ENCODE data around the gene ARHGEF3. TPM values are rescaled to one million over a fixed set of nuclear protein-coding genes. Genes with fewer than 3 reads are reported as not detected.

ARHGEF3 gene
- polyA plus RNA-seq, 1 donor from 2014 or later, result 4.1 TPM

DNA sequence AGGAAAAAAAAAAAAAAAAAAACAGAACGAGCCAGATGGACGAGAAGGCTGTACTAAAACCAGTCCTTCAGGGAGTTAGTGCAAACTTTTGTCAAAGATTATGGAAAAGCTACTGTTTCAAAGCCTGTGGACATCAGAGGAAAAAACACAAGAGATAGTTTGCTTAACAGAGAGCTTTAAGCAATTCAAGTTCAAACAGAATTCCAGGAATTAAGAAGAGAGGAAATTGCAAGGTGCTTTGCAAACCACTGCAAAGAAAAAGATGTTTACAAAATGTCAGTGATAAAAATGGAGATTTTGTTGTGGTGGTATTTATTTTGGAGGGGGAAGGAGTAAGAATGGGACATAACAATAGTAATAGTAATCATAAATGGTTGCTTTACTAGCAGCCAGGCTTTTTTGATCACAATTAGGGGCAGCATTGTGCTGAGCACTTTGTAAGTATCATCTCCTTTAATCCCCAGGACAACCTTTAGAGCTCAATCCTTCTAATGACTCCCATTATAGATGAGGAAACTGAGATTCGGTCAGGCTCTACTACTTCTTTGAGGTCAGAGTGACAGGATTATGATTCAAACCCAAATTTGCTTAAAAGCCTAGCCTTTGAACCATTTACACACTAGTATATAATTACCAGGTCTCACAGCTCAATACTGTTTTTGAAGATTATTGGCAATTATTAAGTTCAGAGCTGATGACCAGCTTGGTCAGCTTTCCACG, 22.4 kb upstream of the ARHGEF3 start:
- H3K27ac ChIP-seq (ENCODE audit: low read length), result no peak overlapping the region
- H3K27me3 ChIP-seq (ENCODE audit: insufficient read depth, low read depth, low read length), result no peaks in the 10 kb centered on the region

DNA sequence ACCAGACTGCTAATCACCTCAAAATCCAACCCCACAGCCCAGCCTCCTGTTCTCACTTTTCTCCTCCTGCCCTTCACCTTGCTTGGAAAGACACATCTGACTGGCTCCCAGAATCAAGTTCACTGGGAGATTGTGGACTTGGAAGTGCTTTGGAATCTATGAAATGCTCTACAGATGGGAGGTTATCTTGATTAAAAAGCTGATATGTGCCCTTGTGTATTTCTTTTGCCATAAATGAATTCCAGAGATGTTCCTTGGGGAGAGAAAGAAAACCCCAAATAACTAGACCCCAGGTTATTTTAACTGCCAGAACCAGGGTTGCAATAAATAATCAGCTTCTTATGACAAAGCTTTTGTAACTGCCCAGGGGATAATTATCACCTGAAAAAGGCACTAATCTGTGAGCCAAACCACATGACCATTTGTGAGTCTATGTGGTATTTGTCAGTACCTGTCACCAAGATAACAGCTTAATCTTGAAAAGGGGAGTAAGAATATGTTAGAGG, 21.7 kb upstream of the ARHGEF3 start:
- Histone ChIP-seq H3K27me3 (ENCODE audit: insufficient read depth, low read depth, low read length) (no peaks in the 10 kb centered on the region), H3F3A (ENCODE audit: insufficient read depth, low read length, poor library complexity, severe bottlenecking) (no peaks in the 10 kb centered on the region), H2AFZ (ENCODE audit: low read depth, low read length) (no peak overlapping the region), H4K20me1 (ENCODE audit: insufficient read depth) (no peaks in the 10 kb centered on the region), H3K79me2 (replicated peaks; ENCODE audit: insufficient read depth, low read length) (no peaks in the 10 kb centered on the region), H3K36me3 (ENCODE audit: insufficient read depth, low read length) (no peaks in the 10 kb centered on the region), H3K9me3 (ENCODE audit: low read length) (no peaks in the 10 kb centered on the region), H3K9ac (ENCODE audit: low read length) (no peak overlapping the region), H3K27ac (ENCODE audit: low read length) (no peak overlapping the region), H3K4me3 (ENCODE audit: low read length) (no peak overlapping the region), H3K9me2 (ENCODE audit: insufficient read depth, low read length) (no peaks in the 10 kb centered on the region), H3K4me2 (ENCODE audit: low read length) (no peak overlapping the region)
- TF ChIP-seq TAF1 (IDR thresholded peaks at IDR 0.05; ENCODE audit: low read depth) (no peak), MXI1 (conservative IDR thresholded peaks at IDR 0.05; ENCODE audit: poor library complexity, severe bottlenecking) (no peak)

More for the DNA sequence above, 22.4 kb upstream of the ARHGEF3 start:
- H2AFZ ChIP-seq (ENCODE audit: low read depth, low read length), result no peak overlapping the region
- no peaks in the 10 kb centered on the region for H3K9me2 ChIP-seq (ENCODE audit: insufficient read depth, low read length)
- H4K20me1 ChIP-seq (ENCODE audit: insufficient read depth), result no peaks in the 10 kb centered on the region
- H3F3A ChIP-seq (ENCODE audit: insufficient read depth, low read length, poor library complexity, severe bottlenecking), result no peaks in the 10 kb centered on the region
- no peak overlapping the region for H3K4me3 ChIP-seq (ENCODE audit: low read length)
- H3K36me3 ChIP-seq (ENCODE audit: insufficient read depth, low read length), result no peaks in the 10 kb centered on the region
- H3K9me3 ChIP-seq (ENCODE audit: low read length), result no peaks in the 10 kb centered on the region
- no peak overlapping the region for H3K9ac ChIP-seq (ENCODE audit: low read length)
- H3K79me2 ChIP-seq (replicated peaks; ENCODE audit: insufficient read depth, low read length), result no peaks in the 10 kb centered on the region
- TF ChIP-seq SMC3 (conservative IDR thresholded peaks at IDR 0.05; ENCODE audit: poor library complexity) (no peak), TAF1 (IDR thresholded peaks at IDR 0.05; ENCODE audit: low read depth) (no peak), POLR2AphosphoS5 (IDR thresholded peaks at IDR 0.05) (no peak), EP300 (conservative IDR thresholded peaks at IDR 0.05; ENCODE audit: poor library complexity, severe bottlenecking) (no peak), RAD21 (conservative IDR thresholded peaks at IDR 0.05) (no peak), MXI1 (conservative IDR thresholded peaks at IDR 0.05; ENCODE audit: poor library complexity, severe bottlenecking) (no peak), EZH2 (IDR thresholded peaks at IDR 0.05; ENCODE audit: borderline replicate concordance, insufficient read depth, low read length, poor library complexity, severe bottlenecking) (no peak)
- TF ChIP-seq, protein P1, sequence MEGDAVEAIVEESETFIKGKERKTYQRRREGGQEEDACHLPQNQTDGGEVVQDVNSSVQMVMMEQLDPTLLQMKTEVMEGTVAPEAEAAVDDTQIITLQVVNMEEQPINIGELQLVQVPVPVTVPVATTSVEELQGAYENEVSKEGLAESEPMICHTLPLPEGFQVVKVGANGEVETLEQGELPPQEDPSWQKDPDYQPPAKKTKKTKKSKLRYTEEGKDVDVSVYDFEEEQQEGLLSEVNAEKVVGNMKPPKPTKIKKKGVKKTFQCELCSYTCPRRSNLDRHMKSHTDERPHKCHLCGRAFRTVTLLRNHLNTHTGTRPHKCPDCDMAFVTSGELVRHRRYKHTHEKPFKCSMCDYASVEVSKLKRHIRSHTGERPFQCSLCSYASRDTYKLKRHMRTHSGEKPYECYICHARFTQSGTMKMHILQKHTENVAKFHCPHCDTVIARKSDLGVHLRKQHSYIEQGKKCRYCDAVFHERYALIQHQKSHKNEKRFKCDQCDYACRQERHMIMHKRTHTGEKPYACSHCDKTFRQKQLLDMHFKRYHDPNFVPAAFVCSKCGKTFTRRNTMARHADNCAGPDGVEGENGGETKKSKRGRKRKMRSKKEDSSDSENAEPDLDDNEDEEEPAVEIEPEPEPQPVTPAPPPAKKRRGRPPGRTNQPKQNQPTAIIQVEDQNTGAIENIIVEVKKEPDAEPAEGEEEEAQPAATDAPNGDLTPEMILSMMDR (IDR thresholded peaks at IDR 0.05; ENCODE audit: poor library complexity, severe bottlenecking), result no peak
- TF ChIP-seq, protein P2, sequence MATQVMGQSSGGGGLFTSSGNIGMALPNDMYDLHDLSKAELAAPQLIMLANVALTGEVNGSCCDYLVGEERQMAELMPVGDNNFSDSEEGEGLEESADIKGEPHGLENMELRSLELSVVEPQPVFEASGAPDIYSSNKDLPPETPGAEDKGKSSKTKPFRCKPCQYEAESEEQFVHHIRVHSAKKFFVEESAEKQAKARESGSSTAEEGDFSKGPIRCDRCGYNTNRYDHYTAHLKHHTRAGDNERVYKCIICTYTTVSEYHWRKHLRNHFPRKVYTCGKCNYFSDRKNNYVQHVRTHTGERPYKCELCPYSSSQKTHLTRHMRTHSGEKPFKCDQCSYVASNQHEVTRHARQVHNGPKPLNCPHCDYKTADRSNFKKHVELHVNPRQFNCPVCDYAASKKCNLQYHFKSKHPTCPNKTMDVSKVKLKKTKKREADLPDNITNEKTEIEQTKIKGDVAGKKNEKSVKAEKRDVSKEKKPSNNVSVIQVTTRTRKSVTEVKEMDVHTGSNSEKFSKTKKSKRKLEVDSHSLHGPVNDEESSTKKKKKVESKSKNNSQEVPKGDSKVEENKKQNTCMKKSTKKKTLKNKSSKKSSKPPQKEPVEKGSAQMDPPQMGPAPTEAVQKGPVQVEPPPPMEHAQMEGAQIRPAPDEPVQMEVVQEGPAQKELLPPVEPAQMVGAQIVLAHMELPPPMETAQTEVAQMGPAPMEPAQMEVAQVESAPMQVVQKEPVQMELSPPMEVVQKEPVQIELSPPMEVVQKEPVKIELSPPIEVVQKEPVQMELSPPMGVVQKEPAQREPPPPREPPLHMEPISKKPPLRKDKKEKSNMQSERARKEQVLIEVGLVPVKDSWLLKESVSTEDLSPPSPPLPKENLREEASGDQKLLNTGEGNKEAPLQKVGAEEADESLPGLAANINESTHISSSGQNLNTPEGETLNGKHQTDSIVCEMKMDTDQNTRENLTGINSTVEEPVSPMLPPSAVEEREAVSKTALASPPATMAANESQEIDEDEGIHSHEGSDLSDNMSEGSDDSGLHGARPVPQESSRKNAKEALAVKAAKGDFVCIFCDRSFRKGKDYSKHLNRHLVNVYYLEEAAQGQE (IDR thresholded peaks at IDR 0.05; ENCODE audit: borderline replicate concordance), result no peak
- no peak overlapping the region for H3K4me2 ChIP-seq (ENCODE audit: low read length)
